ENCODE data around the gene VWA1.
"Not testable (repeated sequence)": the region's sequence is repeated elsewhere in the genome, so short reads cannot be mapped to it uniquely, and the experiment has no call there.

VWA1 gene

DNA sequence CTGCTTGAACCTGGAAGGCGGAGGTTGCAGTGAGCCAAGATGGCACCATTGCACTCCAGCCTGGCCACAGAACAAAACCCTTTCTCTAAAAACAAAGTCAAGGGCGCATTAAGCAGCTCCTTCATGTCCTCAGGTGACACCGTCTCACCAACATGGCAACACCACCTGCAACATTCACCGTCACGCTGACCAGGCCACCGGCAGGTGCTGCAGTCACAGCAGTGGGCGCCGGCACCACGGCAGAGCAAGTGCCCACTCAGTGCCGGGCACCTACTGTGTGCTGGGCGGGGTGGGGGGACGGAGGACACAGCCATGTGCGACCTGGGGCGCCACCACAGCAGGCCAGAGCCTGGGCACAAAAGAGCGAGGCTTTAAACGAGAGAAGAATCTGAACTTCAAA lies 48.2 kb downstream of the VWA1 start:
- no peak overlapping the region for H3K4me3 ChIP-seq (ENCODE audit: low read length)
- DNase-seq (ENCODE audit: low read depth) = no peak

DNA sequence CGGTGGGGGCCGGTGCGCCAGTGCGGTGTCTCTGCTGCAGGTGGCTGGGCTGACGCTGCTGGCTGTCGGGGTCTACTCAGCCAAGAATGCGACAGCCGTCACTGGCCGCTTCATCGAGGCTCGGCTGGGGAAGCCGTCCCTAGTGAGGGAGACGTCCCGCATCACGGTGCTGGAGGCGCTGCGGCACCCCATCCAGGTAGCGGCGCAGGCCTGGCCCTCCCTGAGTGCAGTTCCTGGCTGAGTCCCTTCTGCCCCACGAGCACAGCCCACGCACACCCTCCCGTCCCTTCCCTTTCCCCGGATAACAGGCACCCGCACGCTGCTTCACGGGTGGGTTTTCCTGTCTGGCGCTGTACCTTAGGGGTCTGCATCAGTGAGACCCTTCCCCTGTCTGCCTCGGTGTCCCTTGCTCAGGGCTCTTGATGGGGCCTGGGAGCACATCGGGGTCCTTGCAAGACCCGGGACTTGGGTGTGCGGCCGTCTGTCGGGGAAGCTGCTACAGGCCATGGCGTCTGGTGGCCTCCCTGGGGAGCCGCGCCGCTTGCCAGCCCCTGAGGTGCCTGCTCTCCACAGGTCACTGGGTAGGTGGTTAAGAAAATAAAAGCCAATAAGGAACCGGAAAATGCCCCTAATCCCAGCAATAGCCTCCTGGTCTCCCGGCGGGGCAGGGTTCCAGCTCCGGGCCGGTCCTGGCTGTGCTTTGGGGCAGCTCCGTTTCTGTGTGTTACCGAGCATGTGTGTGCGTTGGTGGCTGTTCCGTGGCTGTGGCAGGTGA lies 49.7 kb downstream of the VWA1 start:
- not testable (repeated sequence) for DNase-seq (ENCODE audit: low read depth); H3K4me3 ChIP-seq (ENCODE audit: low read length)

More for the DNA sequence above, 48.2 kb downstream of the VWA1 start:
- TF ChIP-seq, protein P1, sequence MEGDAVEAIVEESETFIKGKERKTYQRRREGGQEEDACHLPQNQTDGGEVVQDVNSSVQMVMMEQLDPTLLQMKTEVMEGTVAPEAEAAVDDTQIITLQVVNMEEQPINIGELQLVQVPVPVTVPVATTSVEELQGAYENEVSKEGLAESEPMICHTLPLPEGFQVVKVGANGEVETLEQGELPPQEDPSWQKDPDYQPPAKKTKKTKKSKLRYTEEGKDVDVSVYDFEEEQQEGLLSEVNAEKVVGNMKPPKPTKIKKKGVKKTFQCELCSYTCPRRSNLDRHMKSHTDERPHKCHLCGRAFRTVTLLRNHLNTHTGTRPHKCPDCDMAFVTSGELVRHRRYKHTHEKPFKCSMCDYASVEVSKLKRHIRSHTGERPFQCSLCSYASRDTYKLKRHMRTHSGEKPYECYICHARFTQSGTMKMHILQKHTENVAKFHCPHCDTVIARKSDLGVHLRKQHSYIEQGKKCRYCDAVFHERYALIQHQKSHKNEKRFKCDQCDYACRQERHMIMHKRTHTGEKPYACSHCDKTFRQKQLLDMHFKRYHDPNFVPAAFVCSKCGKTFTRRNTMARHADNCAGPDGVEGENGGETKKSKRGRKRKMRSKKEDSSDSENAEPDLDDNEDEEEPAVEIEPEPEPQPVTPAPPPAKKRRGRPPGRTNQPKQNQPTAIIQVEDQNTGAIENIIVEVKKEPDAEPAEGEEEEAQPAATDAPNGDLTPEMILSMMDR (IDR thresholded peaks at IDR 0.05; ENCODE audit: insufficient read depth, low read depth, low read length, missing control alignments) = no peak

DNA sequence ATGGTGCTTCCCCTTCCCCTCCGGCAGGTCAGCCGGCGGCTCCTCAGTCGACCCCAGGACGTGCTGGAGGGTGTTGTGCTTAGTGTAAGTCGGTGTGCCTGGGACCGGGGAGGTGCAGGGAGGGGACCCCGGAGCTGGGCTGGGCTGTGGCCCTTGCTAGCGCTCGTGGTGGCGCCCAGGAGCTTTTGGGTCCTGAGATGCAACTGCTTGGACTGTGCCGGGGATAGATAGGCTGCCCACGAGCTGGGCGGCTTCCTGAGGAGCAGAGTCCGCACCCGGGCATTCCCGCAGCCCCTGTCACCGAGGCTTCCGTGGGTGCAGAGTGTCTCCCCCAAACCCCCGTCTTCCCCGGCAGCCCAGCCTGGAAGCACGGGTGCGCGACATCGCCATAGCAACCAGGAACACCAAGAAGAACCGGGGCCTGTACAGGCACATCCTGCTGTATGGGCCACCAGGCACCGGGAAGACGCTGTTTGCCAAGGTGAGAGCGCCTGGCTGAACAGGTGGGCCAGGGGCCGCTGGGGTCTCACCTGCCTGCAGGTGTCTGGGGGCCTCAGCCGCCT lies 50.3 kb downstream of the VWA1 start:
- H3K4me3 ChIP-seq (ENCODE audit: low read length); DNase-seq (ENCODE audit: low read depth): not testable (repeated sequence)

DNA sequence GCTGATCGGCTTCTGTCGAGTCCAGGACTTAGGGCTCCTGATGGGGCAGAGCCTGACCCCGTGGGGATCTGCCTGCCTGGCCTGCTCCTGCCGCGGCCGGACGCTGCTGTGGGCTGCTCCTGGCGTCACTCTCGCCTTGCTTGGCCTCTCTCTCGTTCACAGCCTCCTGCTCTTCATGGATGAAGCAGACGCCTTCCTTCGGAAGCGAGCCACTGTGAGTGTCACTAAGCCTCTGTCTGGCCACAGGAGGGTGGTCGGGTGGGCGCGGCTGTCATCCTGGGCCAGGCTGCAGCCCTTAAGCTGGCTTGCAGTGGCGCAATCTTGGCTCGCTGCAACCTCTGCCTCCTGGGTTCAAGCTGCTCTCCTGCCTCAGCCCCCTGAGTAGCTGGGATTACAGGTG lies 52.2 kb downstream of the VWA1 start:
- no peak for DNase-seq (ENCODE audit: low read depth)
- TF ChIP-seq, protein P1 (IDR thresholded peaks at IDR 0.05; ENCODE audit: insufficient read depth, low read depth, low read length, missing control alignments) = no peak

DNA sequence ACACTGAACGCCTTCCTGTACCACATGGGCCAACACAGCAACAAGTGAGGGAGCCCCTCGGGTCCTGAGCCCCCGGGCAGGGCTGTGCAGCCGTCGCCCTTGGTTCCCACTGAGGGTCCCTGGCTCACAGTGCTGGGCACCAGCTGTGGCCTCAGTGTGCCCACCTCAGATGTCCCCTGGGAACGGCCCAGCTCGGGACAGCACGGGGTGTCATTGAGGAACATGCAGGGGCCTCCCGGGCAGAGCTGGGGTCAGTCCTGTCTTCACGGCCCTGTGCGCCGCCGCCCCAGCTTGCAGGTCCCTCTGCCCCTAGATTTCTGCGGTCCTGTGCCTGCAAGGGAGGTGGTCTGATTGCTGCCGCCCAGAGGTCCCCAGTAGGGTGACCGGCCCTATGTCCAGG lies 53.7 kb downstream of the VWA1 start:
- DNase-seq (ENCODE audit: low read depth) = no peak
- H3K4me3 ChIP-seq (ENCODE audit: low read length) = no peak overlapping the region
- TF ChIP-seq, protein P1 (IDR thresholded peaks at IDR 0.05; ENCODE audit: insufficient read depth, low read depth, low read length, missing control alignments) = no peak

More for the DNA sequence above, 52.2 kb downstream of the VWA1 start:
- no peak overlapping the region for H3K4me3 ChIP-seq (ENCODE audit: low read length)

DNA sequence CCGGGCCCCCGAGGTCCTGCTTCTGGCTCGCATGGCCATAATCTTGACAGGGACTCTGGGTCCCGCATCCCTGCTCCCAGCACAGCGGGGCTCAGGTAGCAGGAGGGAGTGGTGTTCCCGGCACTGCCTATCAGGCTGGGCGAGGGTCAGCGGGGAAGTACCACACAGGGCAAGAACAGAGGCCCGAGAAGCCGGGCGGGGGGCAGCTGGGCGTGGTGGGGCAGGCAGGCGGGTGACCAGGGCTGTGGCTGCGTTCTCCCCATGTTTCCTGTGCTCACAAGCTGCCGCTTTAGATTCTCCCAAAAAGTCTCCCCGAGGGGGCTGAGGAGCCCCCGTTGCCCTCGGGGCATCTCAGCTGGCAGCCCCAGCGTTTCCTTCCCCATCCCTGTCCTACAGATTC lies 54.4 kb downstream of the VWA1 start:
- TF ChIP-seq, protein P1 (IDR thresholded peaks at IDR 0.05; ENCODE audit: insufficient read depth, low read depth, low read length, missing control alignments) = no peak
- no peak for DNase-seq (ENCODE audit: low read depth)
- H3K4me3 ChIP-seq (ENCODE audit: low read length) = no peak overlapping the region

DNA sequence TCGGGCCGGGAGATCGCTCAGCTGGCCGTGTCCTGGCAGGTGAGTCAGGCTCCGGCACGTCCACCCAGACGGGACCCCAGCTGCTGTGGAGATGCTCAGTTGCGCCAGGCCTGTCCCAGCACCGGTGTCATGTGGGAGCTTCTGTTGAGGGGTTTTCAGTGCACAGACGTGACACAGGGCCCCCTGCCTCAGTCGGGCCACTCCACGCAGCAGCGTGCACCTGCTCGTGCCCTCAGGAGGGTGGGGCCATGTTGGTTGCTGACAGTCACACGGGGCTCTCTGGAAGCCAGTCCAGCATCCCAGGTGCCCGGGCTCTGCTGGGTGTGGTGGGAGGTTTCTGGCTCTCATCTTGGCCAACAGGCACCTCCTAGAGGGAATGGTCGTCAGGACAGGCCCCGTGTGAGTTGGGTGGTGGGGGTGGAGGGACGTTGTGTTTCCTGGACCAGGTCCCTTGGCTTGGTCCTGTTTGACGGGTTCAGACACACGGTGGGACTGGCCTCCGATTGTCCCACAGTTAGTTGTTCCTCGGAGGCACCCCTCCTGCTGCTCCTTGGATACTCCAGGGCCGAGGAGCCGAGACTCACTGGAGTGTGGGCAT lies 55.2 kb downstream of the VWA1 start:
- TF ChIP-seq, protein P1 (IDR thresholded peaks at IDR 0.05; ENCODE audit: insufficient read depth, low read depth, low read length, missing control alignments) = no peak
- H3K4me3 ChIP-seq (ENCODE audit: low read length) = no peak overlapping the region
- DNase-seq (ENCODE audit: low read depth) = no peak

DNA sequence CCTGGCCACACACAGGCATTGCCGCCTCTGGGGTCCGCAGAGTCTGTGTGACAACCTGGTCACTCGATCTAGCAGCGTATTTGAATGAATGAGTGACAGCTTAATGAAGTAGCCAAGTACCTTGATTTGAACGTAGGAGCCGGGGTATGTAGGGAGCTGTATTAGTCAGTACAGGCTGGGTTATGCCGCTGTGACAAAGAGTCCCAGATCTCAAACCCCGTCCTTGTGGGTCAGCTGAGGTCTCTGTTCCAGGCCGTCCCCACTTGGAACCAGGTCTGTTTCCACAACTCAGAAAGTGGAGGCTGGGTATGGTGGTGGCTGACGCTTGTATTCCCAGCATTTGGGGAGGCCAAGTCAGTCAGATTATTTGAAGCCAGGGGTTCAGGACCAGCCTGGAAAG lies 56.1 kb downstream of the VWA1 start:
- DNase-seq (ENCODE audit: low read depth) = no peak
- TF ChIP-seq, protein P1 (IDR thresholded peaks at IDR 0.05; ENCODE audit: insufficient read depth, low read depth, low read length, missing control alignments) = no peak
- H3K4me3 ChIP-seq (ENCODE audit: low read length) = no peak overlapping the region

All from epithelial cell of esophagus (primary cell).